Mucosa of descending colon (tissue), 3 donors: ENCODE data around the gene PSMC1. TPM values are rescaled to one million over a fixed set of nuclear protein-coding genes. Genes with fewer than 3 reads are reported as not detected.

Experiments
- ATAC-seq: fragments of 200-7000 bp; cut with Tn5 transposase; one replicate; pipeline ENCODE4 v1.9.1; 2020; ENCODE audit warnings: mild to moderate bottlenecking, moderate library complexity
- DNase-seq, 3 donors: peaks; one replicate each; pipeline ENCODE4 v3.0.0-alpha.2; 2020
- H3K36me3 ChIP-seq: fragments of 200-600 bp; one replicate; pipeline ENCODE4 v1.8.0; 2021; ENCODE audit warnings: low read depth, mild to moderate bottlenecking
- H3K4me1 ChIP-seq: fragments of 200-600 bp; one replicate; pipeline ENCODE4 v1.8.0; 2021; ENCODE audit warnings: low read depth, mild to moderate bottlenecking
- H3K4me3 ChIP-seq: fragments of 200-600 bp; one replicate; pipeline ENCODE4 v1.8.0; 2021; ENCODE audit warnings: mild to moderate bottlenecking
- H3K9me3 ChIP-seq: fragments of 200-600 bp; one replicate; pipeline ENCODE4 v1.8.0; 2021; ENCODE audit warnings: mild to moderate bottlenecking
- CTCF ChIP-seq: fragments of 200-600 bp; IDR thresholded peaks from one replicate; pipeline ENCODE4 v1.8.0; 2022; ENCODE audit warnings: antibody characterized with exemption, mild to moderate bottlenecking
- intact Hi-C, 2 donors: fragments of 100-400 bp; cut with DNase I in 1 of 2; cut with micrococcal nuclease in 1 of 2; formaldehyde crosslinking; loops; one replicate each; pipeline versions ENCODE4 v1.11.0 to v1.11.1; 2022; cut with DNase I, micrococcal nuclease
- total RNA-seq, 3 donors: library from RNA; stranded (reverse); fragmentation: NEBNext Ultra II Directional in 2 of 3; extraction: Animal tissue kit (Norgen Biotek cat#: 25700) in 2 of 3; gene quantifications; one replicate each; pipeline versions ENCODE4 v1.2.1 to v1.2.4, GENCODE V29; 2021 to 2023
- donor health status: DM: no; HTN: no; CAD: no; lungs with moderate emphysema.
- donor health status: DM: no; HTN: no; CAD: no.
- donor health status: DM: no; HTN: yes; CAD: no.

The PSMC1 gene
- total RNA-seq, 3 donors from 2014 or later, result 70.2 to 79.6 (median 78.6) TPM

GRCh38 chr14:90276646-90277367 lies 20.5 kb downstream of the PSMC1 start:
- TF ChIP-seq CTCF, result no peak
- DNase-seq, result no peak
- Histone ChIP-seq H3K4me1 (no peaks in the 10 kb centered on the region), H3K9me3 (no peaks in the 10 kb centered on the region), H3K36me3 (peaks cover 4% of the 10 kb centered on the region), H3K4me3 (no peak overlapping the region)
- ATAC-seq, result peak; percentile 13
- intact Hi-C loops, result no loop called here

GRCh38 chr14:90277581-90278198 lies 21.3 kb downstream of the PSMC1 start:
- intact Hi-C loops, result no loop called here
- H3K4me3 ChIP-seq, result no peak overlapping the region
- H3K4me1 ChIP-seq, result no peaks in the 10 kb centered on the region
- H3K9me3 ChIP-seq, result no peaks in the 10 kb centered on the region
- DNase-seq (no peak), ATAC-seq (no peak)
- TF ChIP-seq CTCF, result no peak
- H3K36me3 ChIP-seq, result peaks cover 1% of the 10 kb centered on the region

- Histone ChIP-seq H3K9me3 (no peaks in the 10 kb centered on the region), H3K4me3 (no peak overlapping the region), H3K4me1 (no peaks in the 10 kb centered on the region), H3K36me3 (no peaks in the 10 kb centered on the region)
- intact Hi-C loops, result no loop called here
- DNase-seq, result no peak
- ATAC-seq, result no peak
- no peak for TF ChIP-seq CTCF
These were observed 22.1 kb downstream of the PSMC1 start for GRCh38 chr14:90278199-90279175.

GRCh38 chr14:90280096-90280495 lies 23.7 kb downstream of the PSMC1 start:
- ATAC-seq (no peak), DNase-seq (no peak)
- no peaks in the 10 kb centered on the region for H3K4me1 ChIP-seq
- no peak for TF ChIP-seq CTCF
- no peaks in the 10 kb centered on the region for H3K36me3 ChIP-seq
- H3K9me3 ChIP-seq, result no peaks in the 10 kb centered on the region
- no peak overlapping the region for H3K4me3 ChIP-seq
- intact Hi-C loops, result no loop called here

- no peak overlapping the region for H3K4me3 ChIP-seq
- no peaks in the 10 kb centered on the region for H3K36me3 ChIP-seq
- intact Hi-C loops, result no loop called here
- DNase-seq, result no peak
- H3K4me1 ChIP-seq, result no peaks in the 10 kb centered on the region
- TF ChIP-seq CTCF, result no peak
- no peaks in the 10 kb centered on the region for H3K9me3 ChIP-seq
- ATAC-seq, result no peak
These were observed 24.9 kb downstream of the PSMC1 start for GRCh38 chr14:90281261-90281660.
